ENCODE data around the gene MEAF6.

MEAF6 gene
- long read RNA-seq, transcript MEAF6-206 (8 exons, 1,408 nt) = minor isoform, 8 of 346 reads
- long read RNA-seq, transcript MEAF6-201 (7 exons, 1,525 nt) = major isoform, 326 of 346 reads
- long read RNA-seq, partial matches to known transcripts = 3 of 346 reads
- long read RNA-seq, other reads (novel, unspliced or antisense) = 5 of 346 reads

GRCh38 chr1:37514350-37515184, at the start of gene MEAF6:
Gene MEAF6, minus strand, starts transcription at chr1:37514766. Its CDS starts 20 bp downstream, at chr1:37514746.
- H3K27ac ChIP-seq (replicated peaks) = peak within 1 kb of the TSS; percentile 80
- DNase-seq (ENCODE audit: low read depth in 1 of 2, low spot score in 1 of 2) = peak; percentile 65 to 86
- H3K4me3 ChIP-seq (replicated peaks; ENCODE audit: insufficient read depth, low read length) = peak within 1 kb of the TSS; percentile 75
- H3K27me3 ChIP-seq (ENCODE audit: insufficient read depth, poor library complexity, severe bottlenecking) = no peaks in the 10 kb centered on the region
- TF ChIP-seq, protein P1, sequence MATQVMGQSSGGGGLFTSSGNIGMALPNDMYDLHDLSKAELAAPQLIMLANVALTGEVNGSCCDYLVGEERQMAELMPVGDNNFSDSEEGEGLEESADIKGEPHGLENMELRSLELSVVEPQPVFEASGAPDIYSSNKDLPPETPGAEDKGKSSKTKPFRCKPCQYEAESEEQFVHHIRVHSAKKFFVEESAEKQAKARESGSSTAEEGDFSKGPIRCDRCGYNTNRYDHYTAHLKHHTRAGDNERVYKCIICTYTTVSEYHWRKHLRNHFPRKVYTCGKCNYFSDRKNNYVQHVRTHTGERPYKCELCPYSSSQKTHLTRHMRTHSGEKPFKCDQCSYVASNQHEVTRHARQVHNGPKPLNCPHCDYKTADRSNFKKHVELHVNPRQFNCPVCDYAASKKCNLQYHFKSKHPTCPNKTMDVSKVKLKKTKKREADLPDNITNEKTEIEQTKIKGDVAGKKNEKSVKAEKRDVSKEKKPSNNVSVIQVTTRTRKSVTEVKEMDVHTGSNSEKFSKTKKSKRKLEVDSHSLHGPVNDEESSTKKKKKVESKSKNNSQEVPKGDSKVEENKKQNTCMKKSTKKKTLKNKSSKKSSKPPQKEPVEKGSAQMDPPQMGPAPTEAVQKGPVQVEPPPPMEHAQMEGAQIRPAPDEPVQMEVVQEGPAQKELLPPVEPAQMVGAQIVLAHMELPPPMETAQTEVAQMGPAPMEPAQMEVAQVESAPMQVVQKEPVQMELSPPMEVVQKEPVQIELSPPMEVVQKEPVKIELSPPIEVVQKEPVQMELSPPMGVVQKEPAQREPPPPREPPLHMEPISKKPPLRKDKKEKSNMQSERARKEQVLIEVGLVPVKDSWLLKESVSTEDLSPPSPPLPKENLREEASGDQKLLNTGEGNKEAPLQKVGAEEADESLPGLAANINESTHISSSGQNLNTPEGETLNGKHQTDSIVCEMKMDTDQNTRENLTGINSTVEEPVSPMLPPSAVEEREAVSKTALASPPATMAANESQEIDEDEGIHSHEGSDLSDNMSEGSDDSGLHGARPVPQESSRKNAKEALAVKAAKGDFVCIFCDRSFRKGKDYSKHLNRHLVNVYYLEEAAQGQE (IDR thresholded peaks at IDR 0.05; ENCODE audit: insufficient replicate concordance, low read depth) = peak; percentile 50
- TF ChIP-seq GABPA (IDR thresholded peaks at IDR 0.05; ENCODE audit: low read depth) = no peak
- peak; percentile 66; the same call in 1 of the 2 replicates for TF ChIP-seq SPI1 (IDR thresholded peaks at IDR 0.05; ENCODE audit: borderline replicate concordance, low read depth)
- peak; percentile 77 for TF ChIP-seq POLR2AphosphoS5 (IDR thresholded peaks at IDR 0.05; ENCODE audit: low read depth)
- peak; percentile 15 for TF ChIP-seq CTCF (IDR thresholded peaks at IDR 0.05; ENCODE audit: insufficient read depth, low read length)

- no peaks in the 10 kb centered on the region for H3K27me3 ChIP-seq (ENCODE audit: insufficient read depth, poor library complexity, severe bottlenecking)
- H3K27ac ChIP-seq (replicated peaks) = no peak overlapping the region
- no peak for DNase-seq (ENCODE audit: low read depth in 1 of 2, low spot score in 1 of 2)
- TF ChIP-seq CTCF (IDR thresholded peaks at IDR 0.05; ENCODE audit: insufficient read depth, low read length) (no peak), GABPA (IDR thresholded peaks at IDR 0.05; ENCODE audit: low read depth) (no peak), POLR2AphosphoS5 (IDR thresholded peaks at IDR 0.05; ENCODE audit: low read depth) (no peak), SPI1 (IDR thresholded peaks at IDR 0.05; ENCODE audit: borderline replicate concordance, low read depth) (no peak)
- TF ChIP-seq, protein P1 (IDR thresholded peaks at IDR 0.05; ENCODE audit: insufficient replicate concordance, low read depth) = no peak
- H3K4me3 ChIP-seq (replicated peaks; ENCODE audit: insufficient read depth, low read length) = no peak overlapping the region
Observed at GRCh38 chr1:37562984-37563383, 48.4 kb upstream of the MEAF6 start.

GRCh38 chr1:37561133-37562132, 46.9 kb upstream of the MEAF6 start:
- H3K27ac ChIP-seq (replicated peaks) = no peak overlapping the region
- no peaks in the 10 kb centered on the region for H3K27me3 ChIP-seq (ENCODE audit: insufficient read depth, poor library complexity, severe bottlenecking)
- DNase-seq (ENCODE audit: low read depth in 1 of 2, low spot score in 1 of 2) = peak in 1 of 2 experiments; percentile 36
- TF ChIP-seq GABPA (IDR thresholded peaks at IDR 0.05; ENCODE audit: low read depth) = no peak
- TF ChIP-seq CTCF (IDR thresholded peaks at IDR 0.05; ENCODE audit: insufficient read depth, low read length) = peak; percentile 92
- H3K4me3 ChIP-seq (replicated peaks; ENCODE audit: insufficient read depth, low read length) = no peak overlapping the region

Data from HL-60 (cell line).